NAMALWA (cell line): Measurements from ENCODE around the gene FUT8.
"Not testable (repeated sequence)": the region's sequence is repeated elsewhere in the genome, so short reads cannot be mapped to it uniquely, and the experiment has no call there.

Experiments
- DNase-seq: peaks from one replicate; pipeline ENCODE4 v3.0.0-alpha.2; 2015; ENCODE audit warnings: low spot score

Gene FUT8

DNA sequence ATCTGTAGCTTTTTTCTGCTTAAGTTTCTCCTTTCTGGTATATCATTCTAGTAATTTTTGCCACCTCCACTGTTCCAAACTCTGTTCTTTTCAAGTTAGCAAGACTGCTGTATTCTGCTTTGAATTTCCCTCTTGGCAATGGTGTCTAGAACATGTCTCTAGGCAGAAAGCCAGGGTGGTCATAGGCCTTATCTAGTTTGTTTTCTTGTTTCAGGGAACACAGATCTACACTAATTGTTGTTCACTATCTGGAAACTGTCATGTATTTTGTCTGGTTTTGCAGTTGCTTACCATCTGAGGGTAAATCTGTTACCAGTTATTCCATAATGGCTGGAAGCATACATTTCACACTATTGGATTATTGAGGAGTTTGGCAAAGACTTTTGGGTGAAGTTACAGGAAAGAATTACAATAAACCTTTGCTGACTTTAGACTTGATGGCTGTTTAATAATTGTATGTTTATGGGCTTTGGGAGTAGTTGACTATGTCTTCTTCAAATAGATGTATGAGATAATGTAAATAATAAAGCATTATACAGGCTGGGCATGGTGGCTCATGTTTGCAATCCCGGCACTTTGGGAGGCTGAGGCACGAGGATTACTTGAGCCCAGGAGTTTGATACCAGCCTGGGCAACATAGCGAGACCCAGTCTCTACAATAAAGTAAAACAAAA is 41.4 kb downstream of the FUT8 start:
- no peak for DNase-seq

DNA sequence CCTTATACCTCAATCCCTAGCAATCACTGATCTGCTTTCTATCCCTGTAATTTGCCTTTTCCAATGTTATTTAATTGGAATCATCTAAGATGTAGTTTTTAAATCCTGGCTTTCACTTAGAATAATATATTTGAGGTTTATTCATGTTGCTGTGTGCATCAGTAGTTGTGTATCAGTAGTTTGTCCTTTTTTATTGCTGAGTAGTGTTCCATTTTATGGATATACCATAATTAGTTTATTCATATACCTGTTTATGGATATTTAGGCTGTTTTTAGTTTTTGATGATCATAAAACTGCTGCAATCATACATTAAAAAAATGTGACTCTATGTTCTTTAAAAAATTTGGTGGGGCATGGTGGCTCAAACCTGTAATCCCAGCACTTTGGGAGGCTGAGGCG is 43.7 kb downstream of the FUT8 start:
- DNase-seq: no peak

DNA sequence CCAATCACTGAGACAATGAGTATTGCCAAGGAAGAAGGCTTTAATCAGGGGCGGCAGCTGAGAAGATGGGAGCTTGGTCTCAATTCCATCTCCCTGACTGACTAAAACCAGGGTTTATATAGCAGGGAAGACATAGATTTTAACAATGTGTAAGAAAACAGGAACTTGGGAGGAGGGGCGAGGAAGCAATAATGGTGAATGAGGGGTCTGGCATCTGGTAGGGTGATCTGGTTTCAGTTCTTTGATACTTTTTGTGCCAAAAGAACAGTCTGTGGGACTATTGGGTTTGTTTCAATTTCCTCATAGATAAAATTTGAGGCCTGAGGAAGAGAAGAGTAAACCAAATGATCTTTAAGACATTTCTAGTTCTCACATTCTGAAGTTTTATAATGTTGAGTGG is 49.2 kb downstream of the FUT8 start:
- no peak for DNase-seq

DNA sequence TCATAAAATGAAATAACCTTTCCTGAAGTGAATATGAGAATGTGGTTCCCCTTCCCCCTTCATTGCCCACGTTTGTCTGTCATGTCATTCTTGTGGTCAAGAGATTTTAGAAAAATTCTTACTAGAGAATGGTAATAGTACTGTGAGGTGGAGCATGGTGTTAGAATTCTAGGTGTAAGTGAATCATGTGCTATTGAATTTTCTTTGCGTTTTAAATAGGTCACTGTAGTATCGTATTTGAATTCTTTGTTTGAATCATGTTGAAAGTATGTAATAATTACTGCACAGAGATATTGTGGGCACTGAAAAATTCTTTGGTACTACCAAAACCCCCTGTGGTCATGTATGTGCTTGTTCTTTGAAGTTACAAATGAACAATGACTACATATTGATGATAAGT is 49.9 kb downstream of the FUT8 start:
- no peak for DNase-seq

DNA sequence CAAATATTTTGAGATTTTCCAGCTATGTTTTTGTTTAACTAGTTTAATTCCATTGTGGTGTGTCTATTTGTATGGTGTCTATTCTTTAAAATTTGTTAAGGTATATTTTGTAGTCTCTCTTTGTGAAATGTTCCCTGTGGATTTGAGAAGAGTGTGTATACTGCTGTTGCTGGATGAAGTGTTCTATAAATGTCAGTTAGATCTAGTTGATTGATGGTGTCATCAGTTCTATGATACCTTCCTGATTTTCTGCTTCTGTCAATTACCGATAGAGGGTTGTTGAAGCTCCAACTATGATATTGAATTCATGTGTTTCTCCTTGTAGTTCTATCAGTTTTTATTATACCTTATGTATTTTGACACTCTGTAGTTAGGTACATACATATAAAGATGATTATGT is 53.1 kb downstream of the FUT8 start:
- no peak for DNase-seq

DNA sequence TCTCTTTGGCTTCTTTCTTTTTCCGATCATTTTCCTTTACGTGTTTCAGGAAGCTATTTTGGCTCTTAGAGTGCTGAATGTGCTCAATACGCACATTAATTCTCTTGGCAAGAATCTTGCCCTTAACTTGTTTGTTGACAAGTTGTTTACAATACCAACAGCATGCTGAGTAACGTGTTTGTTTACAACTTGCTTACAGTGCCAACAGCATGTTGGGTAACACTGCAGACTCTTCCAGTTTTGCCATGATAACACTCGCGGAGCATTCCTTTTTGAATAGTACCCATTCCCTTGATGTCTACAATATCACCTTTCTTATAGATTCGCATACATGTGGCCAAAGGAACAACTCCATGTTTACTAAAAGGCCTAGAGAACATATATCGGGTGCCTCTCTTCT is 55.4 kb downstream of the FUT8 start:
- DNase-seq: not testable (repeated sequence)

DNA sequence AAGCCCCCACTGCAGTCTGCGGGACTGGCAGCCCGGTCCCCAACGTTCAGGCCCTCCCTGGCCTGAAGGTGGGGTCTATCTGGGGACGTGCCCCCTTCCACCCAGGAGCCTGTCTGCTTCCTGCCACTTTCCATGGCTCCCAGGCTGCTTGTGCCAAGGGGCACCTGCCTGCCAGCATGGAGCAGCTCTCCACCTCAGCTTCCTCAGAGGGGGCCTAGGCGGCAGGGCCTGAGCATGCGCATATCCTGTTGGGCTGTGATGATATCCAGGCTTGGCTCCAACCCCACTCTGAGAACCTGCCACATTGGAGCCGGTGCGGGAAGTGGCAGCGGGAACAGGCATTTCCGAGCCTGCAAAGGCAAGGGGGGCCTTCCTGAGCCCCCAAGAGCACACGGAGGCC is 57.4 kb downstream of the FUT8 start:
- DNase-seq: no peak

DNA sequence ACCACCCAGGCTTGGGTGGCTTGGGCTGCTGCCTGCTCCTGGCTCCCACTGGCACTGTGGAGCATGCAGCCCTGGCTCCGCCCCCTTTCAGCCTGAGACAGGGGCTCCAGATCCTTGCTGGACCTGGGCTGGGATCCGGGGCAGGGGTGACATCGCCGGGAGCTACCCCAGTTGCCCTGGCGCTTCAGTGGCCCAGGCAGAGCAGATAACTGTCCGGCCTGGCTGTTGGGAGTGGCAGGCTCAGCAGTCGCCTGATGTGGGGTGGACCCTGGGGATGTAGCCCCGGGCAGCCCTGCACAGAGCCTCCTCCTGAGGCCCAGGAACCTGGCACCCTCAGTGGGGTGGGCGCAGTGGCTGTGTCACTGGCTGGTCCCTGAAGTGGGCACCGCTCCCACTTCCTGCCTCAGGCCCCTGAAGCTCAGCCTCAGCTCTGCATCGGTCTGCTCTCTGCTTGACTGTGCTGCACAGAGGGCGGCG is 57.9 kb downstream of the FUT8 start:
- DNase-seq: no peak

DNA sequence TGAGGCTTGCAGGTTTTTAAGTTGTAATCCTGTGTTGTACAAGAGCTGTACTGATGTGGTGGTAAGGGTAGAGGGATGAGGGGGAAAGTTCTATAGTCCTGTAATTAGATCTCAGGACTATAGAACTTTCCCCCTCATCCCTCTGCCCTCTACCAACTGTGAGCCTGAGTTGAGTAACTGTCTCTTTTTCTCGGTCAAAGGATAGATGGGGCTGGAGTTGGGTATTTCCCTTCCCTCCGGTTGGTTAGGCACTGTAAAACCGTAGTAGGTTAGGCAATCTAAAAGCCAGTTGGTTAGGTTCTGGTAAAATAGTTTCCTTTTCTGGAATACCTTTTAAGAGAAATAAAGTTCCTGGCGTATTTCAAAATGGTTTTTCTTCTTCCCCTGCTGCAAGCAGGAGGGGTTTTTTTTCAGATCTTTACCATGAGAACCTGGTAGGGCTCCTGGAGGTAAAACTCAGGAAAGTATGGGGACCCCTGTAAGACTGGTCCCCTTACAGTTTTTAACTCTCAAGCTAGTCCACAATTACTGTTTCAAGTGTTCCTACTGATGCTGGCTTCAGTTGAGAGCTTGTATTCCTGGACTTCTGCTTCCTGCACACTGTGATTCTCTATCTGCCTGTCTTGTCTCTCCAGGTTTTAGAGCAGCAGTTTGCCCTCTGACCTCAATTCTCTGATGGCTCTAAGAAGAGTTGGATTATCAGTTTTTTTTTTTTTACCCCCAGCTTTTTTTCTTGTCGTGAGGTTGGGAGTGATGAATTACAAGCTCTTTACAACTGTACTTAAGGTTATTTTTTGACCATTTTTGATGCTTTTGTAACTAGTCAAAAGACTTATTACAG is 58.7 kb downstream of the FUT8 start:
- DNase-seq: no peak

DNA sequence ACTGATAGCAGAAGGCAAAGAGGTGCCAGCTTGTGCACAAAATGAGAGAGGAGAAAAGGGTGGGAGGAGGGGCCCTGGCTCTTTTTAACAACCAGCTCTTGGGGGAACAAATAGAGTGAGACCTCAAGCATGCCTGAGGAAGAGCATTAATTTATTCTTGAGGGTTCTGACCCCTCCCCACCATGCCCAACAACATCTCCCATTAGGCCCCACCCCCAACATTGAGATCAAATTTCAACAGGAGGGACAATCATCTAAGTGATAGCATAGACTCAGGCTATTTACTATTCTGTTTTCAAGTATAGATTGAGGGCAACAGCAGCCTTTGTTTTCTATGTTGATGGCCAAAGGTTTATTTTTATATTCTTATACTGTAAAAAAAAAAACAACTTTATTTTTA is 59.7 kb downstream of the FUT8 start:
- DNase-seq: no peak

DNA sequence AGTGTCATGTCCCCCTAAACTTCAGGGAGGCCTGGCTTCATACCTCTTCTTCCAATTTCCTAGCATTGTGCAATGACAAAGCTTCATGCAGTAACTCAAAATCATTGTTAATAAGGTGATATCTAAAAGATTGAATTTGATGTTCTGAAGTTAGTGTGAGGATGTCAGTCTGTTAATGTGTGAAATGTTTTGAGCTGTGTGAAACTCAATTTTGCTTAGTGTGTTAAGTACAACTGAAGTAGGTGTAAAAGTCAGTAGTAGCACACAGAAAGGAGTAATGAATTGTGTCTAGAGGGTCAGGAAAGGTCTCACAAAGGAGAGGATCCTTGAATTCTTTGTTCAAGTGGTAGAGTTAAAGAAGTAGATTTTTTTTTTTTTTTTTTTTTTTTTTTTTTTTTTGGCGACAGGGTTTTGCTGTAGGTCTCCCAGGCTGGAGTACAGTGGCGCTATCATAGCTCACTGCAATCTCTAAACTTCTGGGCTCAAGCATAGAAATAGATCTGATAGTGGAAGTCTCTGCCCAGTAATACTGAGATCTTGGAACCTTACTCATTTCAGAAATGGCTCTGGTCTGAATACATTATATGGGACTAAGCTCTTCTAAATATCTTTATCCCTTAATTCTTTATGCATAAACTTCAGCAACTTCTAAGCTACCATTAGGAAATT is 63.9 kb downstream of the FUT8 start:
- no peak for DNase-seq

DNA sequence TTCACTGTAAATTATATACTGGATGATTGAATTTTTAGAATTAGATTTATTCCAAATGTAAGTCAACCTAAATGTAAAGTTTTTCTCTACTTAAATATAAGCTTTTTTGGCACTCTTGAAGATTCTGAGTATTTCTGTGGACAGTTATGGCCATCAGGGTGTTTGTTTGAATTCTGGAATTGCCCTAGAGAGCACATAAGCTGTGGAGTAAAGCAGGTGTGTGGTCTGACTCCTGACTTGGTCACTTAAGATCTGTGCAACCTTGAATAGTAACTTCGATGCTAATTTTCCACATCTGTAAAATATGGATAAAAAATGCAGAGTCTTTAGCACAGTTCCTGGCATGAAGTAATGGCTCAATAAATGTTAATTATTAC is 64.4 kb downstream of the FUT8 start:
- DNase-seq: no peak

DNA sequence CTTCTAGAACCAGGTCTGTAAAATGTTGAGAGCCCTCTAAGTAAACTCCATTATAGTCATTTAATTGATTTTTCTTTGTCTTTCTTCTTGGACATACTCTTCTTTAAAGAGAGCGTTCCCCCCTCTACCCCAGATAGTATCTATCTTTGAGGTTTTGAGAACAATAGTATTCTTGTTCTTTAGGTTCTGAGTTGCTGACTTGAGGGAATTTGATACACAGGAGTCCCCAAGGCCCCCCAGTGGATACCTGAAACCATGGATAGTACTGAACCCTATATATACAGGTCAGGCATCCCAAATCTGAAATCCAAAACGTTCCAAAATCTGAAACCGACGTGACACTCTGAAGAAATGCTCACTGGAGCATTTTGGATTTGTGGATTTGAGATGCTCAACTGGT is 65.5 kb downstream of the FUT8 start:
- DNase-seq: no peak

DNA sequence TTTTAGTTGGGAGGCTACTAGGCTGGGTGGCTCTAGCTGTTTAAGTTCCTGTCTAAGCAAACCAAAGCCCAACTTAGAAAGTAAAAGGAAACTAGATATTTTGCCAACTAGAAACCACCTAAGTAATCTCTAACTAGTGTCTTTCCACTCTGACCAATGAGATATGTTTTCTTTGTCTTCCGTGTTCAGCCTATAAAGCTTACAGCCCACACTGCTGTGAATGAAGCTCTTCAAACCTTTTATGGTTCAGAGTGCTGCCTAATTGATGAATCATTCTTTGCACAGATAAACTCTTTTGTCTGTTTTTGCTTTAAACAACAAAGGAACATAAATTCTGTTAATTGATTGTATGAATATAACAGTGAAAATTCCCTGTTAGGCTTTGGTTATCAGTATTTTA is 66.1 kb downstream of the FUT8 start:
- no peak for DNase-seq

DNA sequence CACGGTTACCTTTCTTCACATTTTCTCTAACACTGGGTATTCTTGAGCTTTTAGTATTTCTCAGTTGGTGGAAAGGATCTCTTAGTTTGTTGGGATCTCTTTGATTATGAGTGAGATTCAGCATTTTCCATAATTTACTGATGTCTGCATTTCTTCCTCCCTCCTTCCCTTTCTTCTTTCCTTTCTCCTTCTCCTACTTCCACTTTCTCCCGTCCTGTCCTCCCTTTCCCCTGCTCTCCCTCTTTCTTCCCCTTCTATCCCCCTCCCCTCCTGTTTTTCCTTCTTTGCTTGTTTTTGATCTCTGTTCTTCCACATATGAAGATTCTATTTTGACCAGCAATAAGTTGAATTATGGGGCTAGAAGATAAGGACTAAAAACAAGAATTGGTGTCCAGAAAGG is 66.9 kb downstream of the FUT8 start:
- no peak for DNase-seq

DNA sequence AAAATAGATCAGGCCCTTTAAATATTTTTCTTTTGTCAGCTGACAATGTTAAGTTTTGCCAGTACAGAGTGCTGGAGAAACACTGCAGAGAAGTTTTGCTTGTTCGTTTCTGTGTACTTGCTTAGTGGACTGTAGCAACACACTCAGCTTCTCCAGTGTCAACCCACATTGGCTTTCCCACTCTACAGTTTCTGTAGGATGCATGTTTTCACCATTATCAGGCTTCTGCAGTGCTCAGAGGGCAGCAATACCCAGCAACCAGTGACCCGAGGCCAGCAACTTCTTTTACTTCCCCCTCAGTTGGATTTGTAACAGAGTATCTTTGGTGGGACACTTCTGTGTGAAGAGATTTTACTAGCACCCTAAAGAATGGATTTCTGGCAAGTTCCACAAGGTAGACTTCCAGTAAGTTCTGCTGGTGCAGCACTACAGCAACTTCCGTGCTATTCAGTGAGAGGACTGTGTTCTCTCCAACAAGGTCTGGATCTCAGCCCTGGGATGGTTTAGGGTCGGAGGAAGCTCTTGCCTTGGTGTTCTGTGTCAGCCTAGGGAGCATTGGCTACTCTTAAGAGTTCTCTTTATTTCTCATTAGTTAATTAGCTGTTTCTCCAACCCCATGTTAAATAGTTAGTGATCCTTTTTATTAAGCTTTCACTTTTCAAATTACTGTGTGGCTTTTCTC is 70.4 kb downstream of the FUT8 start:
- DNase-seq: no peak

DNA sequence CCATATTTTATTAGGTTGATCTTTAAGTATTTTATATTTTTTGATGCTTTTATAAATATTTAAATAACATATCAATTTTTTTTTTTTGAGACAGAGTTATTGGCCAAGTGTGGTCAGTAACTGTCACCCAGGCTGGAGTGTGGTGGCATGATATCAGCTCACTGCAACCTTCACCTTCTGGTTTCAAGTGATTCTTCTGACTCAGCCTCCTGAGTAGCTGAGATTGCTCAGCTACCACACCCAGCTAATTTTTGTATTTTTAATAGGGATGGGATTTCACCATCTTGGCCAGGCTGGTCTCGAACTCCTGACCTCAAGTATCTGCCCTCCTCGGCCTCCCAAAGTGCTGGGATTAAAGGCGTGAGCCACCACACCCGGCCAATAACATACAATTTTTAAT is 71.1 kb downstream of the FUT8 start:
- no peak for DNase-seq

DNA sequence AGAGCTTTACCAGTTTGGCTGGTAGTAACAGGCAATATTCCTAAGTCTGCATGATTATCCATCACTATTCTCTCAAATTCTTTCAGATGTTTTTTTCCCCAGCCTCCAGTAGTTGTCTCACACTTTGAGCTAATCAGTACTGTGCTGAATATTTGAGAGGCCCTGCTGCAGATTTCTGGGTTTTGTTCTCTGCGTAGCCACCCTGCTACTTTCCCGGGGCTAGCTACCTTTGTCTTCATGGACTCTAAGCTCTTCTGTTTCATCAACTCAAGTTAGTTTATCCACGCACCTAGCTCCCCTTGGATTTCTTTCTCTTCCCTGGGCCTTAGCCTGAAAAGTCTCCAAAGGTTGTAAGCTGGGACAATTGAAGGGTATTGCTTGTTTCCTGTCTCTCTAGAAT is 73.0 kb downstream of the FUT8 start:
- no peak for DNase-seq

DNA sequence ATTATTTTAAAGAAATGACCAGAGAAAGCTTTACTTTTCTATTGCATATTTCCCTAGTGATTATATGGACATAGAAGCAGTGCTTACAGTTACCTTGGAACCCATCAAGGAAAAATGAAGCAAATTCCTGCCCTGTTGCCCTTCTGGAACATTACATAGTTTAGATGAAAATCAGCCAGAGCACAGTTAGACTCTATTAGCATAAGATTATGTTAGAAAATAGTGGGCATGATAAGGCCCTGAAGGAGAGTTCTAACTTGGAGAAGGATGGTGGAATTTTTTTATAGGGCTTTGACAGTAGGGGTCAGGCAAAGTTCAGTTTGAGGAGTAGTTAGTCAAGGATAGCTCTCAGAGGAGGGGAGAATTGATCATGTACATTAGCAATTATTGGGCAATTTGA is 74.3 kb downstream of the FUT8 start:
- no peak for DNase-seq

DNA sequence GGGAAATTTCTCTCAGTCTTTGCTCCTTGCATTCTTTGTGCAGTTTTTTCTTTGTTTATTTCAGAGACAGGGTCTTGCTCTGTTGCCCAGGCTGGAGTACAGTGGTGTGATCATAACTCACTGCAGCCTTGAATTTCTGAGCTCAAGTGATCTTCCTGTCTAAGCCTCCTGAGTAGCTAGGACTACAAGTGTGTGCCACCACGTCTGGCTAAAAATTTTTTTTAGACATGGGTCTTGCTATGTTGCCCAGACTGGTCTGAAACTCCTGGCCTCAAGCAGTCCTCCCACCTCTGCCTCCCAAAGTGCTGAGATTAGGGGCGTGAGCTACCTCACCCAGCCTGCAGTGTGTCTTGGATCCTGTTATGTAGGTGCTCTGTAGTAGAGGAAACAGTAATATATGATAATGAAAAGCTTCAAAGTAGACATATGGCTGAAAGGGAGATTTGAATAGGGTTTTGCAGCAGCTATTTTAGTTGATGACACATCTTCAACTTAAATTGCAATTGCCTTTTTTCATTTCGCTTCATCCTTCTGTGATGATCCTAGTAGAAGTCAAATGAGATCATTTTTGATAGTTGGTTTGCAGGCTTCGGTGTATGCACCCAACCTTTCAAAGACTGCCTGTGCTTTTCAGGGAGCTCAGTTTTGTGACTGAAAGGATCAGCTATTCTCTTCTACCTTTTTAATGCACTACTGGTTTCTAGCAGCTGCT is 75.4 kb downstream of the FUT8 start:
- peak; percentile 28 for DNase-seq

DNA sequence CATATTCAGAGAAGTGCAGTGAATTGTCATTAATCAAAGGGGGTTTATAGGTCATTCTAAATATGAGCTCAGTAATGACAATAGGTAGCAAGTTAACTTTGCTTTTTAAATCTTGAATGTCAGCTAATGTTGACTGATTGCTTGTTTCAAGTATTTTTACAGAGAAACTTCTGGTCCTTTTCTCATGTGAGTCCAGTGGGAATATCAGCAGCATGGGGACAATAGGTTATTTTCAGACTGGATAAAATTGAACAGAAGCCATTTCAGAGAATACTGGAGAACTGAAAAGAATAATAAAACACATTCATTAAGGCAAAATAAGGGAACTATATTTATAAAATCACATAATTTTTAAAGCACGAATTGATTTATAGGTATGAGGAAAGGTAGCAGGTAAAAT is 78.7 kb downstream of the FUT8 start:
- DNase-seq: no peak

DNA sequence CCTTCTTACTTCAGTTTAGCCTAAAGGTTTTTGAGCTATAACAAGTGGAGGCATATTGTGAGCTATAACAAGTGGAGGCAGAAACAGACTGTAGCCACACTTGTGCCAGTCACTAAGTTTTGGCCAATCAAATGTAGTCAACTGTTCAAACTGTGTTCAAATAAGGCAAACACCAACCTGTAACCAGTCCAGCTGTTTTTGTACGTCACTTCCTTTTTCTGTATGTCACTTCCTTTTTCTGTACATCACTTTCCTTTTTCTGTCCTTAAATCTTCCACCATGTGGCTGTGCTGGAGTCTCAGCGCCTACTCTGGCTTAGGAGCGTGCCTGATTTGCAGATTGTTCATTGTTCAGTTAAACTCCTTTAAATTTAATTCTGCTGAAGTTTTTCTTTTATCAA is 79.7 kb downstream of the FUT8 start:
- DNase-seq: peak; percentile 36
